Measurements from ENCODE around the gene EIF4B. TPM values are rescaled to one million over a fixed set of nuclear protein-coding genes. Genes with fewer than 3 reads are reported as not detected.

The EIF4B gene
- total and polyA plus RNA-seq, 2 experiments from 2014 or later, result 141 to 584 TPM

DNA sequence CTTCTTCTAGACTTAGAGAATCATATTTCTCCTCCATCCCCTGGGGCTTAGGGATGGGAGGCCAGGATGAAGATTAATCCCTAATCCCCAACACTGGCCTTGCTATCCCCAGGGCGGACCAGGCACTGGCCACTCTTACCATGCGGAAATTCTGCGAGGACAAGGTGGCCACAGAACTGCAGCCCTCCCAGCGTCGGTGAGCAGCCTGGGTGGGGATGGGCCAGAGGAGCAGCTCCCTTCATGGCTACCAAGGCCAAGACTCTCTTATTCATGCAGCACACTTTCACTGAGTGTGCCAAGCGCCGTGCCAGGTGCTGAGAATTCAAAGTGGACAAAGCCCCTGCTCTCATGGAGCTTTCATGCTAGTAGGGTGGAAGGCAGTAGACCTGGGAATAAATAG is 50.6 kb downstream of the EIF4B start:
- Histone ChIP-seq H3K36me3 (ENCODE audit: insufficient read depth) (no peaks in the 10 kb centered on the region), H4K20me1 (replicated peaks; ENCODE audit: insufficient read depth) (peaks cover 4% of the 10 kb centered on the region), H3K27ac (ENCODE audit: low read depth) (no peak overlapping the region), H3K27me3 (ENCODE audit: insufficient read depth) (peaks cover 17% of the 10 kb centered on the region; the same call in 1 of the 2 replicates), H3K4me2 (no peak overlapping the region), H3K79me2 (replicated peaks; ENCODE audit: insufficient read depth) (0 out of 2 replicates have a peak, but pooled peaks cover 2% of the 10 kb centered on the region), H3F3A (replicated peaks; ENCODE audit: low read depth) (0 out of 2 replicates have a peak, but pooled peaks cover 9% of the 10 kb centered on the region), H3K9me2 (ENCODE audit: insufficient read depth) (no peaks in the 10 kb centered on the region), H3K4me1 (ENCODE audit: insufficient read depth) (peaks cover 12% of the 10 kb centered on the region; the same call in 1 of the 2 replicates), H2AFZ (no peak overlapping the region), H3K4me3 (no peak overlapping the region)
- Mint-ChIP-seq H3K4me1 (peaks cover 15% of the 10 kb centered on the region), H3K27me3 (ENCODE audit: insufficient read depth, low read depth, poor library complexity) (peaks cover 18% of the 10 kb centered on the region), H3K36me3 (ENCODE audit: low read depth) (peaks cover 7% of the 10 kb centered on the region), H3K4me3 (no peak overlapping the region; the same call in 2 of the 3 replicates), H3K9me3 (no peaks in the 10 kb centered on the region; the same call in 2 of the 3 replicates), H3K27ac (no peak overlapping the region)
- DNase-seq (ENCODE audit: low spot score), result no peak
- TF ChIP-seq EZH2phosphoT487 (IDR thresholded peaks at IDR 0.05; ENCODE audit: unreplicated experiment), result no peak
- no peak for TF ChIP-seq STAT1 (IDR thresholded peaks at IDR 0.05; ENCODE audit: unreplicated experiment)
- TF ChIP-seq EZH2 (IDR thresholded peaks at IDR 0.05; ENCODE audit: low read depth, unreplicated experiment), result no peak
- TF ChIP-seq POLR2AphosphoS5 (IDR thresholded peaks at IDR 0.05; ENCODE audit: low read depth), result no peak
- TF ChIP-seq, protein P1, sequence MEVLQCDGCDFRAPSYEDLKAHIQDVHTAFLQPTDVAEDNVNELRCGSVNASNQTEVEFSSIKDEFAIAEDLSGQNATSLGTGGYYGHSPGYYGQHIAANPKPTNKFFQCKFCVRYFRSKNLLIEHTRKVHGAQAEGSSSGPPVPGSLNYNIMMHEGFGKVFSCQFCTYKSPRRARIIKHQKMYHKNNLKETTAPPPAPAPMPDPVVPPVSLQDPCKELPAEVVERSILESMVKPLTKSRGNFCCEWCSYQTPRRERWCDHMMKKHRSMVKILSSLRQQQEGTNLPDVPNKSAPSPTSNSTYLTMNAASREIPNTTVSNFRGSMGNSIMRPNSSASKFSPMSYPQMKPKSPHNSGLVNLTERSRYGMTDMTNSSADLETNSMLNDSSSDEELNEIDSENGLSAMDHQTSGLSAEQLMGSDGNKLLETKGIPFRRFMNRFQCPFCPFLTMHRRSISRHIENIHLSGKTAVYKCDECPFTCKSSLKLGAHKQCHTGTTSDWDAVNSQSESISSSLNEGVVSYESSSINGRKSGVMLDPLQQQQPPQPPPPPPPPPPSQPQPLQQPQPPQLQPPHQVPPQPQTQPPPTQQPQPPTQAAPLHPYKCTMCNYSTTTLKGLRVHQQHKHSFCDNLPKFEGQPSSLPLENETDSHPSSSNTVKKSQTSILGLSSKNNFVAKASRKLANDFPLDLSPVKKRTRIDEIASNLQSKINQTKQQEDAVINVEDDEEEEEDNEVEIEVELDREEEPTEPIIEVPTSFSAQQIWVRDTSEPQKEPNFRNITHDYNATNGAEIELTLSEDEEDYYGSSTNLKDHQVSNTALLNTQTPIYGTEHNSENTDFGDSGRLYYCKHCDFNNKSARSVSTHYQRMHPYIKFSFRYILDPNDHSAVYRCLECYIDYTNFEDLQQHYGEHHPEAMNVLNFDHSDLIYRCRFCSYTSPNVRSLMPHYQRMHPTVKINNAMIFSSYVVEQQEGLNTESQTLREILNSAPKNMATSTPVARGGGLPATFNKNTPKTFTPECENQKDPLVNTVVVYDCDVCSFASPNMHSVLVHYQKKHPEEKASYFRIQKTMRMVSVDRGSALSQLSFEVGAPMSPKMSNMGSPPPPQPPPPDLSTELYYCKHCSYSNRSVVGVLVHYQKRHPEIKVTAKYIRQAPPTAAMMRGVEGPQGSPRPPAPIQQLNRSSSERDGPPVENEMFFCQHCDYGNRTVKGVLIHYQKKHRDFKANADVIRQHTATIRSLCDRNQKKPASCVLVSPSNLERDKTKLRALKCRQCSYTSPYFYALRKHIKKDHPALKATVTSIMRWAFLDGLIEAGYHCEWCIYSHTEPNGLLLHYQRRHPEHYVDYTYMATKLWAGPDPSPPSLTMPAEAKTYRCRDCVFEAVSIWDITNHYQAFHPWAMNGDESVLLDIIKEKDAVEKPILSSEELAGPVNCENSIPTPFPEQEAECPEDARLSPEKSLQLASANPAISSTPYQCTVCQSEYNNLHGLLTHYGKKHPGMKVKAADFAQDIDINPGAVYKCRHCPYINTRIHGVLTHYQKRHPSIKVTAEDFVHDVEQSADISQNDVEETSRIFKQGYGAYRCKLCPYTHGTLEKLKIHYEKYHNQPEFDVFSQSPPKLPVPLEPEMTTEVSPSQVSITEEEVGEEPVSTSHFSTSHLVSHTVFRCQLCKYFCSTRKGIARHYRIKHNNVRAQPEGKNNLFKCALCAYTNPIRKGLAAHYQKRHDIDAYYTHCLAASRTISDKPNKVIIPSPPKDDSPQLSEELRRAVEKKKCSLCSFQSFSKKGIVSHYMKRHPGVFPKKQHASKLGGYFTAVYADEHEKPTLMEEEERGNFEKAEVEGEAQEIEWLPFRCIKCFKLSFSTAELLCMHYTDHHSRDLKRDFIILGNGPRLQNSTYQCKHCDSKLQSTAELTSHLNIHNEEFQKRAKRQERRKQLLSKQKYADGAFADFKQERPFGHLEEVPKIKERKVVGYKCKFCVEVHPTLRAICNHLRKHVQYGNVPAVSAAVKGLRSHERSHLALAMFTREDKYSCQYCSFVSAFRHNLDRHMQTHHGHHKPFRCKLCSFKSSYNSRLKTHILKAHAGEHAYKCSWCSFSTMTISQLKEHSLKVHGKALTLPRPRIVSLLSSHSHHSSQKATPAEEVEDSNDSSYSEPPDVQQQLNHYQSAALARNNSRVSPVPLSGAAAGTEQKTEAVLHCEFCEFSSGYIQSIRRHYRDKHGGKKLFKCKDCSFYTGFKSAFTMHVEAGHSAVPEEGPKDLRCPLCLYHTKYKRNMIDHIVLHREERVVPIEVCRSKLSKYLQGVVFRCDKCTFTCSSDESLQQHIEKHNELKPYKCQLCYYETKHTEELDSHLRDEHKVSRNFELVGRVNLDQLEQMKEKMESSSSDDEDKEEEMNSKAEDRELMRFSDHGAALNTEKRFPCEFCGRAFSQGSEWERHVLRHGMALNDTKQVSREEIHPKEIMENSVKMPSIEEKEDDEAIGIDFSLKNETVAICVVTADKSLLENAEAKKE (CRISPR knock-in tag; IDR thresholded peaks at IDR 0.05), result no peak
- no peak for TF ChIP-seq REST (IDR thresholded peaks at IDR 0.05; ENCODE audit: unreplicated experiment)
- no peak for TF ChIP-seq CREB1 (CRISPR knock-in tag; IDR thresholded peaks at IDR 0.05; ENCODE audit: low read depth)
- TF ChIP-seq, protein P2, sequence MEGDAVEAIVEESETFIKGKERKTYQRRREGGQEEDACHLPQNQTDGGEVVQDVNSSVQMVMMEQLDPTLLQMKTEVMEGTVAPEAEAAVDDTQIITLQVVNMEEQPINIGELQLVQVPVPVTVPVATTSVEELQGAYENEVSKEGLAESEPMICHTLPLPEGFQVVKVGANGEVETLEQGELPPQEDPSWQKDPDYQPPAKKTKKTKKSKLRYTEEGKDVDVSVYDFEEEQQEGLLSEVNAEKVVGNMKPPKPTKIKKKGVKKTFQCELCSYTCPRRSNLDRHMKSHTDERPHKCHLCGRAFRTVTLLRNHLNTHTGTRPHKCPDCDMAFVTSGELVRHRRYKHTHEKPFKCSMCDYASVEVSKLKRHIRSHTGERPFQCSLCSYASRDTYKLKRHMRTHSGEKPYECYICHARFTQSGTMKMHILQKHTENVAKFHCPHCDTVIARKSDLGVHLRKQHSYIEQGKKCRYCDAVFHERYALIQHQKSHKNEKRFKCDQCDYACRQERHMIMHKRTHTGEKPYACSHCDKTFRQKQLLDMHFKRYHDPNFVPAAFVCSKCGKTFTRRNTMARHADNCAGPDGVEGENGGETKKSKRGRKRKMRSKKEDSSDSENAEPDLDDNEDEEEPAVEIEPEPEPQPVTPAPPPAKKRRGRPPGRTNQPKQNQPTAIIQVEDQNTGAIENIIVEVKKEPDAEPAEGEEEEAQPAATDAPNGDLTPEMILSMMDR (conservative IDR thresholded peaks at IDR 0.05; ENCODE audit: low read depth in 2 of 2), result no peak
- TF ChIP-seq ZNF331 (CRISPR knock-in tag; IDR thresholded peaks at IDR 0.05; ENCODE audit: low read depth), result no peak
- no peak for TF ChIP-seq JUNB (IDR thresholded peaks at IDR 0.05; ENCODE audit: unreplicated experiment)
- TF ChIP-seq, protein P3, sequence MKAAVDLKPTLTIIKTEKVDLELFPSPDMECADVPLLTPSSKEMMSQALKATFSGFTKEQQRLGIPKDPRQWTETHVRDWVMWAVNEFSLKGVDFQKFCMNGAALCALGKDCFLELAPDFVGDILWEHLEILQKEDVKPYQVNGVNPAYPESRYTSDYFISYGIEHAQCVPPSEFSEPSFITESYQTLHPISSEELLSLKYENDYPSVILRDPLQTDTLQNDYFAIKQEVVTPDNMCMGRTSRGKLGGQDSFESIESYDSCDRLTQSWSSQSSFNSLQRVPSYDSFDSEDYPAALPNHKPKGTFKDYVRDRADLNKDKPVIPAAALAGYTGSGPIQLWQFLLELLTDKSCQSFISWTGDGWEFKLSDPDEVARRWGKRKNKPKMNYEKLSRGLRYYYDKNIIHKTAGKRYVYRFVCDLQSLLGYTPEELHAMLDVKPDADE (IDR thresholded peaks at IDR 0.05), result no peak
- no peak for TF ChIP-seq NANOG (IDR thresholded peaks at IDR 0.05; ENCODE audit: borderline replicate concordance)
- no peak for TF ChIP-seq ZNF114 (CRISPR knock-in tag; IDR thresholded peaks at IDR 0.05)
- no peak for ATAC-seq
